K562 (cell line): ENCODE results near the gene CFD. TPM values are rescaled to one million over a fixed set of nuclear protein-coding genes. Genes with fewer than 3 reads are reported as not detected.

Experiments used
- CEBPZ ChIP-seq: fragments of 150-350 bp; IDR thresholded peaks from 2 replicates; pipeline ENCODE4 v1.6.1; 2014; ENCODE audit warnings: low read depth, mild to moderate bottlenecking, low read length, borderline replicate concordance
- CTBP1 ChIP-seq: fragments of 450-650 bp; IDR thresholded peaks from 2 replicates; pipeline ENCODE4 v1.6.1; 2016; ENCODE audit warnings: borderline replicate concordance
- CUX1 ChIP-seq: fragments of 200-800 bp; sonication (Bioruptor generic); IDR thresholded peaks from 2 replicates; pipeline ENCODE4 v1.6.1; 2016; ENCODE audit warnings: missing genetic modification characterization, missing compliant biosample characterization
- GTF2E2 ChIP-seq: fragments of 200-800 bp; sonication (Bioruptor generic); IDR thresholded peaks from 2 replicates; pipeline ENCODE4 v1.6.1; 2016; ENCODE audit warnings: missing genetic modification characterization, missing compliant biosample characterization
- HMBOX1 ChIP-seq: sonication (generic); IDR thresholded peaks from 2 replicates; pipeline ENCODE4 v1.6.1; 2016
- HNRNPL ChIP-seq: fragments of 200-400 bp; formaldehyde crosslinking; IDR thresholded peaks from 2 replicates; pipeline ENCODE4 v1.6.1; 2017; ENCODE audit warnings: low read depth, mild to moderate bottlenecking, low read length
- HOMEZ ChIP-seq: fragments of 250-450 bp; sonication (Bioruptor Pico); IDR thresholded peaks from 2 replicates; pipeline ENCODE4 v1.4.0; 2020; ENCODE audit warnings: mild to moderate bottlenecking, moderate library complexity
- ILK ChIP-seq: fragments of 450-650 bp; IDR thresholded peaks from 2 replicates; pipeline ENCODE4 v1.6.1; 2016; ENCODE audit warnings: missing genetic modification characterization, low read depth, mild to moderate bottlenecking, missing compliant biosample characterization, moderate library complexity, borderline replicate concordance
- MTA3 ChIP-seq: fragments of 450-650 bp; formaldehyde crosslinking; IDR thresholded peaks from 2 replicates; pipeline ENCODE4 v1.6.1; 2017; ENCODE audit warnings: mild to moderate bottlenecking, borderline replicate concordance
- PURB ChIP-seq: sonication (generic); formaldehyde crosslinking; IDR thresholded peaks from 2 replicates; pipeline ENCODE4 v1.9.0; 2021; ENCODE audit warnings: low read depth, mild to moderate bottlenecking, missing genetic modification reagents
- RBM15 ChIP-seq: fragments of 200-400 bp; formaldehyde crosslinking; IDR thresholded peaks from 2 replicates; pipeline ENCODE4 v1.6.1; 2018; ENCODE audit warnings: mild to moderate bottlenecking, low read length, moderate library complexity; ENCODE audit not compliant: insufficient read depth
- RBM17 ChIP-seq: fragments of 200-400 bp; formaldehyde crosslinking; IDR thresholded peaks from 2 replicates; pipeline ENCODE4 v1.6.1; 2017; ENCODE audit warnings: low read depth, mild to moderate bottlenecking, low read length, borderline replicate concordance
- SAFB ChIP-seq: fragments of 200-400 bp; formaldehyde crosslinking; IDR thresholded peaks from 2 replicates; pipeline ENCODE4 v1.6.1; 2017; ENCODE audit warnings: low read depth, low read length, borderline replicate concordance
- SMARCE1 ChIP-seq: fragments of 450-650 bp; IDR thresholded peaks from 2 replicates; pipeline ENCODE4 v1.7.1; 2016; ENCODE audit warnings: mild to moderate bottlenecking
- SRSF7 ChIP-seq: fragments of 200-400 bp; formaldehyde crosslinking; optimal IDR thresholded peaks from 2 replicates; pipeline ENCODE3; 2017; ENCODE audit warnings: mild to moderate bottlenecking, low read depth, low read length
- ZNF133 ChIP-seq: fragments of 250-450 bp; sonication (Bioruptor Pico); IDR thresholded peaks from 2 replicates; pipeline ENCODE4 v1.4.0; 2020; ENCODE audit warnings: mild to moderate bottlenecking
- ZNF586 ChIP-seq: fragments of 450-650 bp; formaldehyde crosslinking; conservative IDR thresholded peaks from 2 replicates; pipeline ENCODE4 v1.4.0; 2020; ENCODE audit warnings: mild to moderate bottlenecking, moderate library complexity
- polyA plus RNA-seq, 8 experiments: library from polyadenylated mRNA; depleted of rRNA in 4 of 8; stranded (reverse) in 5 of 8; unstranded in 3 of 8; fragments of >200 nt; fragmentation: Nextera tagmentation in 2 of 8; fragmentation: Illumina TruSeq in 1 of 8; extraction: Ambion mirVana in 2 of 8; extraction: Trizol in 1 of 8; gene quantifications; 2 replicates each; pipeline versions ENCODE4 v1.2.1 to v1.2.3, GENCODE V29; 2011 to 2014; ENCODE audit warnings: inconsistent platforms in 1 of 8, missing spikeins in 1 of 8
- total RNA-seq, 7 experiments: library from RNA; depleted of rRNA in 6 of 7; stranded (reverse); fragments of >200 nt in 6 of 7; fragmentation: Illumina TruSeq in 2 of 7; extraction: Trizol in 2 of 7; gene quantifications; 2 replicates each; pipeline versions ENCODE4 v1.2.1 to v1.2.3, GENCODE V29; 2011 to 2021; ENCODE audit warnings: low replicate concordance in 1 of 7

Gene CFD
- total and polyA plus RNA-seq, 9 of the 15 experiments (the other 6 are each of a cell fraction or from before 2014, with no cell fraction given): 0.52 to 59.4 (median 7.6) TPM

GRCh38 chr19:907183-907853, 47.9 kb downstream of the CFD start (continued):
- TF ChIP-seq CUX1 (no peak), ZNF586 (CRISPR knock-in tag) (no peak), HOMEZ (no peak), ILK (no peak), CEBPZ (no peak), RBM15 (no peak), MTA3 (peak; percentile 91), CTBP1 (peak; percentile 86), HMBOX1 (no peak), RBM17 (no peak), SRSF7 (no peak), PURB (CRISPR knock-in tag) (no peak), SMARCE1 (peak; percentile 97), GTF2E2 (tag) (peak; percentile 36; the same call in 1 of the 2 replicates), ZNF133 (no peak), SAFB (no peak), HNRNPL (peak; percentile 77)
